ENCODE data around the gene DDX10. TPM values are rescaled to one million over a fixed set of nuclear protein-coding genes. Genes with fewer than 3 reads are reported as not detected.

DDX10 gene
- polyA plus RNA-seq, 1 donor (not counting 4 experiments of a cell fraction or from before 2014, with no cell fraction given) = 32.3 TPM

- TF ChIP-seq CTCF (optimal IDR thresholded peaks at IDR 0.05 in 1 of 3, IDR thresholded peaks at IDR 0.05 in 1 of 3, conservative IDR thresholded peaks at IDR 0.05 in 1 of 3; ENCODE audit: extremely low read depth in 1 of 3, insufficient read depth in 2 of 3, low read length in 3 of 3) (no peak), EZH2 (IDR thresholded peaks at IDR 0.05; ENCODE audit: low read length) (no peak)
- no peaks in the 10 kb centered on the region for H3K9me1 ChIP-seq (ENCODE audit: control insufficient read depth, extremely low read depth, insufficient read depth, low read length)
- H2AFZ ChIP-seq (ENCODE audit: control insufficient read depth, low read length) = no peak overlapping the region
- no peak overlapping the region for H3K27ac ChIP-seq (ENCODE audit: control insufficient read depth, insufficient read depth, low read length)
- no peaks in the 10 kb centered on the region for H4K20me1 ChIP-seq (ENCODE audit: control insufficient read depth, extremely low read depth, insufficient read depth, low read length)
- H3K27me3 ChIP-seq (ENCODE audit: control insufficient read depth, extremely low read depth, insufficient read depth, low read length) = no peaks in the 10 kb centered on the region
- no peak for FAIRE-seq
- DNase-seq (ENCODE audit: low read depth, low spot score) = no peak
- H3K4me1 ChIP-seq (ENCODE audit: control insufficient read depth, extremely low read depth, insufficient read depth, low read length) = no peaks in the 10 kb centered on the region
- no peaks in the 10 kb centered on the region for H3K79me2 ChIP-seq (ENCODE audit: control insufficient read depth, insufficient read depth, low read length)
- H3K36me3 ChIP-seq (ENCODE audit: control insufficient read depth in 2 of 2, extremely low read depth in 1 of 2, insufficient read depth in 2 of 2, low read length in 2 of 2) = no peaks in the 10 kb centered on the region
- H3K4me2 ChIP-seq (ENCODE audit: control insufficient read depth, extremely low read depth, insufficient read depth, low read depth, low read length) = no peak overlapping the region
- H3K9me3 ChIP-seq (ENCODE audit: control insufficient read depth, low read depth, low read length) = no peaks in the 10 kb centered on the region
- H3K9ac ChIP-seq (ENCODE audit: control insufficient read depth, extremely low read depth, insufficient read depth, low read length) = no peak overlapping the region
- H3K4me3 ChIP-seq (ENCODE audit: control insufficient read depth in 2 of 3, extremely low read depth in 1 of 3, insufficient read depth in 2 of 3, low read depth in 1 of 3, low read length in 3 of 3) = no peak overlapping the region
- dilution Hi-C loops (cut with MboI; ENCODE audit: extremely low pct_ligation_motif_present, low sequenced_read_pairs) = no loop called here
These were observed 248.3 kb downstream of the DDX10 start for GRCh38 chr11:108913204-108913603.

GRCh38 chr11:108914211-108914610 is 249.3 kb downstream of the DDX10 start:
- H3K4me2 ChIP-seq (ENCODE audit: control insufficient read depth, extremely low read depth, insufficient read depth, low read depth, low read length) = no peak overlapping the region
- no peak overlapping the region for H3K9ac ChIP-seq (ENCODE audit: control insufficient read depth, extremely low read depth, insufficient read depth, low read length)
- no peak for DNase-seq (ENCODE audit: low read depth, low spot score)
- no peak for FAIRE-seq
- no peak overlapping the region for H3K27ac ChIP-seq (ENCODE audit: control insufficient read depth, insufficient read depth, low read length)
- H3K9me3 ChIP-seq (ENCODE audit: control insufficient read depth, low read depth, low read length) = no peaks in the 10 kb centered on the region
- no peaks in the 10 kb centered on the region for H3K27me3 ChIP-seq (ENCODE audit: control insufficient read depth, extremely low read depth, insufficient read depth, low read length)
- H3K79me2 ChIP-seq (ENCODE audit: control insufficient read depth, insufficient read depth, low read length) = no peaks in the 10 kb centered on the region
- no peaks in the 10 kb centered on the region for H3K9me1 ChIP-seq (ENCODE audit: control insufficient read depth, extremely low read depth, insufficient read depth, low read length)
- no peak for TF ChIP-seq CTCF (optimal IDR thresholded peaks at IDR 0.05 in 1 of 3, IDR thresholded peaks at IDR 0.05 in 1 of 3, conservative IDR thresholded peaks at IDR 0.05 in 1 of 3; ENCODE audit: extremely low read depth in 1 of 3, insufficient read depth in 2 of 3, low read length in 3 of 3)
- no peak for TF ChIP-seq EZH2 (IDR thresholded peaks at IDR 0.05; ENCODE audit: low read length)
- dilution Hi-C loops (cut with MboI; ENCODE audit: extremely low pct_ligation_motif_present, low sequenced_read_pairs) = no loop called here
- no peak overlapping the region for H2AFZ ChIP-seq (ENCODE audit: control insufficient read depth, low read length)
- H4K20me1 ChIP-seq (ENCODE audit: control insufficient read depth, extremely low read depth, insufficient read depth, low read length) = no peaks in the 10 kb centered on the region
- H3K4me3 ChIP-seq (ENCODE audit: control insufficient read depth in 2 of 3, extremely low read depth in 1 of 3, insufficient read depth in 2 of 3, low read depth in 1 of 3, low read length in 3 of 3) = no peak overlapping the region
- no peaks in the 10 kb centered on the region for H3K4me1 ChIP-seq (ENCODE audit: control insufficient read depth, extremely low read depth, insufficient read depth, low read length)
- H3K36me3 ChIP-seq (ENCODE audit: control insufficient read depth in 2 of 2, extremely low read depth in 1 of 2, insufficient read depth in 2 of 2, low read length in 2 of 2) = no peaks in the 10 kb centered on the region
